Measurements from ENCODE around the gene CBX4. TPM values are rescaled to one million over a fixed set of nuclear protein-coding genes. Genes with fewer than 3 reads are reported as not detected.

CBX4 gene
- total and polyA plus RNA-seq, 2 of the 13 experiments (the other 11 are each of a cell fraction or from before 2014, with no cell fraction given): 25.8 to 50.8 TPM

DNA sequence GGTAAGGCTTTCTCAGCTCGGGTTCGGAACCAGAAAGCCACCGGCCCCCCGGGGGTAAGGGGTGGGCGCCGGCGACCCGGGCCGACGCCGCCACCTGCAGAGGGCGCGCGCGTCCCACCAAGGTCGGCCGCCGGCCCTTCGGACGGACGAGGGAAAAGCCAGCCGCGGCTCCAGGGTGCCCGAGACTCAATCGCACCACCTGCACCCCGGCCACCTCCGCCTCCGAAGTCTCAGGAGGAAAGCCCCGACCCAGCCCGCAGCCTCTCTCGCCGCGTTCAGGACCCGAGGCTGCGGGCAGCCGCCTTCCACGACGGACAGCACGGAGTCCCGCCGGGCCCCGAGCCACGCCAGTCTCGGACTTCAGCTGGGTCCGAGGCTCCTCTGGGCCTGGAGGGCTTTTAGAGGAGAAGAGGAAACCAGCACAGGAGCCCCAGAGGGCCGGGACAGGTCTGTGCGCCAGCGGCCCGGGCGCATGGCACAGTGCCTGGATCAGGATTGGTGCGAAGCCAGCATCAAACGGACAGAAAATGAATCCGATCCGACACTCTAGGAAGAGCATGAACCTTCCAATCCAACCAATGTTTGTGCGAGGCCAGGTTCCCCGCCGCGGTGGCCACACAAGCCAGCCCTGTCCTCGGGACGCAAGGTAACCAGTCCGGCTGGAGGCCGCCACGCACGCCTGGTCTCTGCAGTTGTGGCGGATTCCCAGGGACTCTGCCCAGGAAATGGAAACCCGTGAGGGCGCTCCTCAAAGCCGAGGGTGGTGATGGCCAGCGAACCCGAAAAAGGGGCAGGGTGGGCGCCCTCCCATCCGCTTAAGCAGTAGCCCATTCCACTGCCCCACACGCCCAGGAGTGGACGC lies 49.1 kb downstream of the CBX4 start (continued):
- TF ChIP-seq MAFK (conservative IDR thresholded peaks at IDR 0.05 in 1 of 2, IDR thresholded peaks at IDR 0.05 in 1 of 2; ENCODE audit: low read length in 2 of 2) (no peak), HOXA5 (CRISPR knock-in tag; IDR thresholded peaks at IDR 0.05) (peak; percentile 64; the same call in 1 of the 2 replicates), ZSCAN12 (CRISPR knock-in tag; IDR thresholded peaks at IDR 0.05) (no peak), HMG20A (CRISPR knock-in tag; IDR thresholded peaks at IDR 0.05; ENCODE audit: borderline replicate concordance) (no peak), ZFYVE20 (CRISPR knock-in tag; IDR thresholded peaks at IDR 0.05; ENCODE audit: borderline replicate concordance, low read depth) (no peak), TOE1 (CRISPR knock-in tag; IDR thresholded peaks at IDR 0.05) (no peak), BHLHE40 (IDR thresholded peaks at IDR 0.05; ENCODE audit: low read length) (no peak), ZNF549 (CRISPR knock-in tag; IDR thresholded peaks at IDR 0.05) (no peak), PHB2 (IDR thresholded peaks at IDR 0.05; ENCODE audit: partially characterized antibody) (no peak), ZNF670 (CRISPR knock-in tag; IDR thresholded peaks at IDR 0.05; ENCODE audit: borderline replicate concordance) (no peak), ETV5 (CRISPR knock-in tag; IDR thresholded peaks at IDR 0.05; ENCODE audit: borderline replicate concordance) (no peak), ARNT2 (CRISPR knock-in tag; IDR thresholded peaks at IDR 0.05; ENCODE audit: low read depth) (peak; percentile 72; the same call in 1 of the 2 replicates), ZNF143 (CRISPR knock-in tag; IDR thresholded peaks at IDR 0.05) (no peak)
- TF ChIP-seq, protein P1, sequence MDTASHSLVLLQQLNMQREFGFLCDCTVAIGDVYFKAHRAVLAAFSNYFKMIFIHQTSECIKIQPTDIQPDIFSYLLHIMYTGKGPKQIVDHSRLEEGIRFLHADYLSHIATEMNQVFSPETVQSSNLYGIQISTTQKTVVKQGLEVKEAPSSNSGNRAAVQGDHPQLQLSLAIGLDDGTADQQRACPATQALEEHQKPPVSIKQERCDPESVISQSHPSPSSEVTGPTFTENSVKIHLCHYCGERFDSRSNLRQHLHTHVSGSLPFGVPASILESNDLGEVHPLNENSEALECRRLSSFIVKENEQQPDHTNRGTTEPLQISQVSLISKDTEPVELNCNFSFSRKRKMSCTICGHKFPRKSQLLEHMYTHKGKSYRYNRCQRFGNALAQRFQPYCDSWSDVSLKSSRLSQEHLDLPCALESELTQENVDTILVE (CRISPR knock-in tag; IDR thresholded peaks at IDR 0.05): no peak
- TF ChIP-seq, protein P2, sequence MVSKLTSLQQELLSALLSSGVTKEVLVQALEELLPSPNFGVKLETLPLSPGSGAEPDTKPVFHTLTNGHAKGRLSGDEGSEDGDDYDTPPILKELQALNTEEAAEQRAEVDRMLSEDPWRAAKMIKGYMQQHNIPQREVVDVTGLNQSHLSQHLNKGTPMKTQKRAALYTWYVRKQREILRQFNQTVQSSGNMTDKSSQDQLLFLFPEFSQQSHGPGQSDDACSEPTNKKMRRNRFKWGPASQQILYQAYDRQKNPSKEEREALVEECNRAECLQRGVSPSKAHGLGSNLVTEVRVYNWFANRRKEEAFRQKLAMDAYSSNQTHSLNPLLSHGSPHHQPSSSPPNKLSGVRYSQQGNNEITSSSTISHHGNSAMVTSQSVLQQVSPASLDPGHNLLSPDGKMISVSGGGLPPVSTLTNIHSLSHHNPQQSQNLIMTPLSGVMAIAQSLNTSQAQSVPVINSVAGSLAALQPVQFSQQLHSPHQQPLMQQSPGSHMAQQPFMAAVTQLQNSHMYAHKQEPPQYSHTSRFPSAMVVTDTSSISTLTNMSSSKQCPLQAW (CRISPR knock-in tag; IDR thresholded peaks at IDR 0.05): no peak
- TF ChIP-seq, protein P3, sequence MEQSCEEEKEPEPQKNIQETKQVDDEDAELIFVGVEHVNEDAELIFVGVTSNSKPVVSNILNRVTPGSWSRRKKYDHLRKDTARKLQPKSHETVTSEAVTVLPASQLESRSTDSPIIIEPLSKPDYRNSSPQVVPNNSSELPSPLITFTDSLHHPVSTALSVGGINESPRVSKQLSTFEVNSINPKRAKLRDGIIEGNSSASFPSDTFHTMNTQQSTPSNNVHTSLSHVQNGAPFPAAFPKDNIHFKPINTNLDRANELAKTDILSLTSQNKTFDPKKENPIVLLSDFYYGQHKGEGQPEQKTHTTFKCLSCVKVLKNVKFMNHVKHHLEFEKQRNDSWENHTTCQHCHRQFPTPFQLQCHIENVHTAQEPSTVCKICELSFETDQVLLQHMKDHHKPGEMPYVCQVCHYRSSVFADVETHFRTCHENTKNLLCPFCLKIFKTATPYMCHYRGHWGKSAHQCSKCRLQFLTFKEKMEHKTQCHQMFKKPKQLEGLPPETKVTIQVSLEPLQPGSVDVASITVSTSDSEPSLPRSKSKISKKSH (CRISPR knock-in tag; IDR thresholded peaks at IDR 0.05; ENCODE audit: borderline replicate concordance): no peak
- TF ChIP-seq, protein P4, sequence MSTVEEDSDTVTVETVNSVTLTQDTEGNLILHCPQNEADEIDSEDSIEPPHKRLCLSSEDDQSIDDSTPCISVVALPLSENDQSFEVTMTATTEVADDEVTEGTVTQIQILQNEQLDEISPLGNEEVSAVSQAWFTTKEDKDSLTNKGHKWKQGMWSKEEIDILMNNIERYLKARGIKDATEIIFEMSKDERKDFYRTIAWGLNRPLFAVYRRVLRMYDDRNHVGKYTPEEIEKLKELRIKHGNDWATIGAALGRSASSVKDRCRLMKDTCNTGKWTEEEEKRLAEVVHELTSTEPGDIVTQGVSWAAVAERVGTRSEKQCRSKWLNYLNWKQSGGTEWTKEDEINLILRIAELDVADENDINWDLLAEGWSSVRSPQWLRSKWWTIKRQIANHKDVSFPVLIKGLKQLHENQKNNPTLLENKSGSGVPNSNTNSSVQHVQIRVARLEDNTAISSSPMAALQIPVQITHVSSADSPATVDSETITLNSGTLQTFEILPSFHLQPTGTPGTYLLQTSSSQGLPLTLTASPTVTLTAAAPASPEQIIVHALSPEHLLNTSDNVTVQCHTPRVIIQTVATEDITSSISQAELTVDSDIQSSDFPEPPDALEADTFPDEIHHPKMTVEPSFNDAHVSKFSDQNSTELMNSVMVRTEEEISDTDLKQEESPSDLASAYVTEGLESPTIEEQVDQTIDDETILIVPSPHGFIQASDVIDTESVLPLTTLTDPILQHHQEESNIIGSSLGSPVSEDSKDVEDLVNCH (CRISPR knock-in tag; IDR thresholded peaks at IDR 0.05): no peak
